ENCODE results near the gene ALDH16A1.
"Not testable (repeated sequence)": the region's sequence is repeated elsewhere in the genome, so short reads cannot be mapped to it uniquely, and the experiment has no call there.

Gene ALDH16A1

DNA sequence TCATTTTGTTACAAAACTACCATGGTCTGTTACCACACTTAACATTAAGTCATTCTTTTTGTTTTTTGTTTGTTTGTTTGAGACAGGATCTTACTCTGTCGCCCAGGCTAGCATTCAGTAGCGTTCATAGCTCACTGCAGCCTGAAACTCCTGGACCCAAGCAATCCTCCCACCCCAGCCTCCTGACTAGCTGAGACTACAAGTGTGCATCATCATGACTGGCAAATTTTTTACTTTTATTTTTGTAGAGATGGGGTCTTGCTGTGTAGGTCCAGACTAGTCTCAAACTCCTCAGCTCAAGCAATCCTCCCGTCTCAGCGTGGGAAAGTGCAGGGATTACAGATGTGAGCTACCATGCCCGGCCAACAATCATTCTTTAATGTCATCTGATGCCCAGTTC, 3.3 kb downstream of the ALDH16A1 start:
- CTCF ChIA-PET: no interaction called here
- H3K27ac ChIP-seq: 0 out of 2 replicates have a peak overlapping the region, but pooled peaks have one; percentile 16

GRCh38 chr19:49458567-49458903, 5.5 kb downstream of the ALDH16A1 start:
- DNase-seq (ENCODE audit: low spot score): no peak
- TF ChIP-seq, protein P1, sequence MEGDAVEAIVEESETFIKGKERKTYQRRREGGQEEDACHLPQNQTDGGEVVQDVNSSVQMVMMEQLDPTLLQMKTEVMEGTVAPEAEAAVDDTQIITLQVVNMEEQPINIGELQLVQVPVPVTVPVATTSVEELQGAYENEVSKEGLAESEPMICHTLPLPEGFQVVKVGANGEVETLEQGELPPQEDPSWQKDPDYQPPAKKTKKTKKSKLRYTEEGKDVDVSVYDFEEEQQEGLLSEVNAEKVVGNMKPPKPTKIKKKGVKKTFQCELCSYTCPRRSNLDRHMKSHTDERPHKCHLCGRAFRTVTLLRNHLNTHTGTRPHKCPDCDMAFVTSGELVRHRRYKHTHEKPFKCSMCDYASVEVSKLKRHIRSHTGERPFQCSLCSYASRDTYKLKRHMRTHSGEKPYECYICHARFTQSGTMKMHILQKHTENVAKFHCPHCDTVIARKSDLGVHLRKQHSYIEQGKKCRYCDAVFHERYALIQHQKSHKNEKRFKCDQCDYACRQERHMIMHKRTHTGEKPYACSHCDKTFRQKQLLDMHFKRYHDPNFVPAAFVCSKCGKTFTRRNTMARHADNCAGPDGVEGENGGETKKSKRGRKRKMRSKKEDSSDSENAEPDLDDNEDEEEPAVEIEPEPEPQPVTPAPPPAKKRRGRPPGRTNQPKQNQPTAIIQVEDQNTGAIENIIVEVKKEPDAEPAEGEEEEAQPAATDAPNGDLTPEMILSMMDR (conservative IDR thresholded peaks at IDR 0.05; ENCODE audit: low read depth): no peak
- peak overlapping the region; percentile 23 for H3K27ac ChIP-seq
- ChIA-PET CTCF (interaction anchor here (0.6 kb wide), 1 partner anchor 20 kb away, joined by 5 read pairs; no protein-coding TSS in a partner anchor), POLR2A (ENCODE audit: low non-redundant PET) (no interaction called here)

More for the DNA sequence above, 3.3 kb downstream of the ALDH16A1 start:
- POLR2A ChIA-PET (ENCODE audit: low non-redundant PET): no interaction called here
- TF ChIP-seq, protein P1 (conservative IDR thresholded peaks at IDR 0.05; ENCODE audit: low read depth): no peak
- no peak for DNase-seq (ENCODE audit: low spot score)

DNA sequence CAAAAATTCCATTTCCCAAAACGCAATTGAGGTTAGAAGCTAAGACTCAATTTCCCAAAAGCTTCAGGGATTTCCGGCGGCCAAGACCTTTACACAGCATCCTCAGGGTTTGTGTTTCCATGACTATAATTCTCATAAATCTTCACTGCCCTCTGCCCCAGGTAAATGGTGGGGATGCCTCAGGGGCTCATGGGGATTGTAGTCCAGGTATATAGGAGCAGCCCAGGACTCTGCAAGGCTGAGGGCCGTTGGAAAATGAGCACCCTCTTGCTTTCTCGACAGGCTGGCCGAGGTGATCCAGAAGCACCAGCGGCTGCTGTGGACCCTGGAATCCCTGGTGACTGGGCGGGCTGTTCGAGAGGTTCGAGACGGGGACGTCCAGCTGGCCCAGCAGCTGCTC, 6.4 kb downstream of the ALDH16A1 start:
- CTCF ChIA-PET: interaction anchor here (0.5 to 0.6 kb wide), 2 partner anchors 8 to 19 kb away, joined by 3 to 5 read pairs; partner anchors contain the start of gene PIH1D1
- no peak for DNase-seq (ENCODE audit: low spot score)
- POLR2A ChIA-PET (ENCODE audit: low non-redundant PET): no interaction called here
- TF ChIP-seq, protein P1 (conservative IDR thresholded peaks at IDR 0.05; ENCODE audit: low read depth): no peak
- H3K27ac ChIP-seq: no peak overlapping the region

DNA sequence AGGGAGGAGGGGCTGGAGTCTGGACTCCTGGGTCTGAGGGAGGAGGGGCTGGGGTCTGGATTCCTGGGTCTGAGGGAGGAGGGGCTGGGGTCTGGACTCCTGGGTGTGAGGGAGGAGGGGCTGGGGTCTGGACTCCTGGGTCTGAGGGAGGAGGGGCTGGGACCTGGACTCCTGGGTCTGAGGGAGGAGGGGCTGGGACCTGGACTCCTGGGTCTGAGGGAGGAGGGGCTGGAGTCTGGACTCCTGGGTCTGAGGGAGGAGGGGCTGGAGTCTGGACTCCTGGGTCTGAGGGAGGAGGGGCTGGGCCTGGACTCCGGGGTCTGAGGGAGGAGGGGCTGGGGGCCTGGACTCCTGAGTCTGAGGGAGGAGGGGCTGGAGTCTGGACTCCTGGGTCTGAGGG, 8.1 kb downstream of the ALDH16A1 start:
- DNase-seq (ENCODE audit: low spot score); POLR2A ChIA-PET (ENCODE audit: low non-redundant PET); H3K27ac ChIP-seq; CTCF ChIA-PET: not testable (repeated sequence)

DNA sequence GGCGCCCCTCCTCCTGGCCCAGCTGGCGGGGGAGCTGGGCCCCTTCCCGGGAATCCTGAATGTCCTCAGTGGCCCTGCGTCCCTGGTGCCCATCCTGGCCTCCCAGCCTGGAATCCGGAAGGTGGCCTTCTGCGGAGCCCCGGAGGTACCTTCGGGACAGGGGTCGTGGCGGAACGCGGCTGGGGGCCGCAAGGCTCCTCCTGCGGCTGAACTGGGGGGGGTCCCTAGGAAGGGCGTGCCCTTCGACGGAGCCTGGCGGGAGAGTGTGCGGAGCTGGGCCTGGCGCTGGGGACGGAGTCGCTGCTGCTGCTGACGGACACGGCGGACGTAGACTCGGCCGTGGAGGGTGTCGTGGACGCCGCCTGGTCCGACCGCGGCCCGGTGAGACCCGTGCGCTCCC, 8.6 kb downstream of the ALDH16A1 start:
- DNase-seq (ENCODE audit: low spot score): no peak
- ChIA-PET CTCF (no interaction called here), POLR2A (ENCODE audit: low non-redundant PET) (no interaction called here)
- H3K27ac ChIP-seq: no peak overlapping the region
- TF ChIP-seq, protein P1 (conservative IDR thresholded peaks at IDR 0.05; ENCODE audit: low read depth): no peak

DNA sequence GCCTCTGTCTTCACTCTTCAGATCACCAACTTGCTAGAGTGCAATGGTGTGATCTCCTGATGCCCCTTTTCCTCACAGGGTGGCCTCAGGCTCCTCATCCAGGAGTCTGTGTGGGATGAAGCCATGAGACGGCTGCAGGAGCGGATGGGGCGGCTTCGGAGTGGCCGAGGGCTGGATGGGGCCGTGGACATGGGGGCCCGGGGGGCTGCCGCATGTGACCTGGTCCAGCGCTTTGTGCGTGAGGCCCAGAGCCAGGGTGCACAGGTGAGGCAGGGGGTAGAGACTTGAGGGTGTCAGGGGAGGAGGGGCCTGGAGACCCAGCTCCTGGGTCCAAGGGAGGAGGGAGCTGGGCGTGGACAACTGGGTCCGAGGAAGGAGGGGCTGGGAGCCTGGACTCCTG, 9.5 kb downstream of the ALDH16A1 start:
- TF ChIP-seq, protein P1 (conservative IDR thresholded peaks at IDR 0.05; ENCODE audit: low read depth): no peak
- POLR2A ChIA-PET (ENCODE audit: low non-redundant PET): no interaction called here
- no peak for DNase-seq (ENCODE audit: low spot score)
- no peak overlapping the region for H3K27ac ChIP-seq
- CTCF ChIA-PET: interaction anchor here (0.7 kb wide), 1 partner anchor 36 kb away, joined by 4 read pairs; no protein-coding TSS in a partner anchor

GRCh38 chr19:49463960-49464740, 11.1 kb downstream of the ALDH16A1 start:
- POLR2A ChIA-PET (ENCODE audit: low non-redundant PET): no interaction called here
- no peak for DNase-seq (ENCODE audit: low spot score)
- peak overlapping the region; percentile 6; the same call in 1 of the 2 replicates for H3K27ac ChIP-seq
- TF ChIP-seq, protein P1 (conservative IDR thresholded peaks at IDR 0.05; ENCODE audit: low read depth): no peak
- CTCF ChIA-PET: interaction anchor here (1.7 kb wide), 1 partner anchor 9 kb away, joined by 3 read pairs; the partner anchor contains the start of gene FLT3LG

All from RWPE1 (cell line).